Measurements from ENCODE around the gene PEAK1. TPM values are rescaled to one million over a fixed set of nuclear protein-coding genes. Genes with fewer than 3 reads are reported as not detected.

PEAK1 gene
- total and polyA plus RNA-seq, 2 experiments from 2014 or later: 7.8 to 34.1 TPM

GRCh38 chr15:77309392-77309791 lies 110.5 kb downstream of the PEAK1 start:
- H3K4me3 Mint-ChIP-seq: no peak overlapping the region
- Histone ChIP-seq H3K4me1 (ENCODE audit: insufficient read depth) (peaks cover 26% of the 10 kb centered on the region), H2AFZ (no peak overlapping the region), H3K79me2 (replicated peaks; ENCODE audit: insufficient read depth) (no peaks in the 10 kb centered on the region), H4K20me1 (replicated peaks; ENCODE audit: insufficient read depth) (no peaks in the 10 kb centered on the region), H3K4me3 (no peak overlapping the region), H3F3A (replicated peaks; ENCODE audit: low read depth) (no peaks in the 10 kb centered on the region), H3K4me2 (no peak overlapping the region), H3K9me2 (ENCODE audit: insufficient read depth) (no peaks in the 10 kb centered on the region), H3K27me3 (ENCODE audit: insufficient read depth) (no peaks in the 10 kb centered on the region), H3K36me3 (ENCODE audit: insufficient read depth) (no peaks in the 10 kb centered on the region; the same call in 1 of the 2 replicates), H3K27ac (ENCODE audit: low read depth) (no peak overlapping the region)
- peaks cover 1% of the 10 kb centered on the region for H3K27me3 Mint-ChIP-seq (ENCODE audit: insufficient read depth, low read depth, poor library complexity)
- no peaks in the 10 kb centered on the region for H3K36me3 Mint-ChIP-seq (ENCODE audit: low read depth)
- H3K9me3 Mint-ChIP-seq: no peaks in the 10 kb centered on the region
- ATAC-seq (no peak), DNase-seq (ENCODE audit: low spot score) (no peak)
- TF ChIP-seq REST (IDR thresholded peaks at IDR 0.05; ENCODE audit: unreplicated experiment): no peak
- TF ChIP-seq NANOG (IDR thresholded peaks at IDR 0.05; ENCODE audit: borderline replicate concordance): no peak
- no peak for TF ChIP-seq CTCF (conservative IDR thresholded peaks at IDR 0.05; ENCODE audit: low read depth in 2 of 2)
- no peak for TF ChIP-seq JUNB (IDR thresholded peaks at IDR 0.05; ENCODE audit: unreplicated experiment)
- TF ChIP-seq STAT1 (IDR thresholded peaks at IDR 0.05; ENCODE audit: unreplicated experiment): no peak
- TF ChIP-seq ZNF331 (CRISPR knock-in tag; IDR thresholded peaks at IDR 0.05; ENCODE audit: low read depth): no peak
- TF ChIP-seq, protein P1, sequence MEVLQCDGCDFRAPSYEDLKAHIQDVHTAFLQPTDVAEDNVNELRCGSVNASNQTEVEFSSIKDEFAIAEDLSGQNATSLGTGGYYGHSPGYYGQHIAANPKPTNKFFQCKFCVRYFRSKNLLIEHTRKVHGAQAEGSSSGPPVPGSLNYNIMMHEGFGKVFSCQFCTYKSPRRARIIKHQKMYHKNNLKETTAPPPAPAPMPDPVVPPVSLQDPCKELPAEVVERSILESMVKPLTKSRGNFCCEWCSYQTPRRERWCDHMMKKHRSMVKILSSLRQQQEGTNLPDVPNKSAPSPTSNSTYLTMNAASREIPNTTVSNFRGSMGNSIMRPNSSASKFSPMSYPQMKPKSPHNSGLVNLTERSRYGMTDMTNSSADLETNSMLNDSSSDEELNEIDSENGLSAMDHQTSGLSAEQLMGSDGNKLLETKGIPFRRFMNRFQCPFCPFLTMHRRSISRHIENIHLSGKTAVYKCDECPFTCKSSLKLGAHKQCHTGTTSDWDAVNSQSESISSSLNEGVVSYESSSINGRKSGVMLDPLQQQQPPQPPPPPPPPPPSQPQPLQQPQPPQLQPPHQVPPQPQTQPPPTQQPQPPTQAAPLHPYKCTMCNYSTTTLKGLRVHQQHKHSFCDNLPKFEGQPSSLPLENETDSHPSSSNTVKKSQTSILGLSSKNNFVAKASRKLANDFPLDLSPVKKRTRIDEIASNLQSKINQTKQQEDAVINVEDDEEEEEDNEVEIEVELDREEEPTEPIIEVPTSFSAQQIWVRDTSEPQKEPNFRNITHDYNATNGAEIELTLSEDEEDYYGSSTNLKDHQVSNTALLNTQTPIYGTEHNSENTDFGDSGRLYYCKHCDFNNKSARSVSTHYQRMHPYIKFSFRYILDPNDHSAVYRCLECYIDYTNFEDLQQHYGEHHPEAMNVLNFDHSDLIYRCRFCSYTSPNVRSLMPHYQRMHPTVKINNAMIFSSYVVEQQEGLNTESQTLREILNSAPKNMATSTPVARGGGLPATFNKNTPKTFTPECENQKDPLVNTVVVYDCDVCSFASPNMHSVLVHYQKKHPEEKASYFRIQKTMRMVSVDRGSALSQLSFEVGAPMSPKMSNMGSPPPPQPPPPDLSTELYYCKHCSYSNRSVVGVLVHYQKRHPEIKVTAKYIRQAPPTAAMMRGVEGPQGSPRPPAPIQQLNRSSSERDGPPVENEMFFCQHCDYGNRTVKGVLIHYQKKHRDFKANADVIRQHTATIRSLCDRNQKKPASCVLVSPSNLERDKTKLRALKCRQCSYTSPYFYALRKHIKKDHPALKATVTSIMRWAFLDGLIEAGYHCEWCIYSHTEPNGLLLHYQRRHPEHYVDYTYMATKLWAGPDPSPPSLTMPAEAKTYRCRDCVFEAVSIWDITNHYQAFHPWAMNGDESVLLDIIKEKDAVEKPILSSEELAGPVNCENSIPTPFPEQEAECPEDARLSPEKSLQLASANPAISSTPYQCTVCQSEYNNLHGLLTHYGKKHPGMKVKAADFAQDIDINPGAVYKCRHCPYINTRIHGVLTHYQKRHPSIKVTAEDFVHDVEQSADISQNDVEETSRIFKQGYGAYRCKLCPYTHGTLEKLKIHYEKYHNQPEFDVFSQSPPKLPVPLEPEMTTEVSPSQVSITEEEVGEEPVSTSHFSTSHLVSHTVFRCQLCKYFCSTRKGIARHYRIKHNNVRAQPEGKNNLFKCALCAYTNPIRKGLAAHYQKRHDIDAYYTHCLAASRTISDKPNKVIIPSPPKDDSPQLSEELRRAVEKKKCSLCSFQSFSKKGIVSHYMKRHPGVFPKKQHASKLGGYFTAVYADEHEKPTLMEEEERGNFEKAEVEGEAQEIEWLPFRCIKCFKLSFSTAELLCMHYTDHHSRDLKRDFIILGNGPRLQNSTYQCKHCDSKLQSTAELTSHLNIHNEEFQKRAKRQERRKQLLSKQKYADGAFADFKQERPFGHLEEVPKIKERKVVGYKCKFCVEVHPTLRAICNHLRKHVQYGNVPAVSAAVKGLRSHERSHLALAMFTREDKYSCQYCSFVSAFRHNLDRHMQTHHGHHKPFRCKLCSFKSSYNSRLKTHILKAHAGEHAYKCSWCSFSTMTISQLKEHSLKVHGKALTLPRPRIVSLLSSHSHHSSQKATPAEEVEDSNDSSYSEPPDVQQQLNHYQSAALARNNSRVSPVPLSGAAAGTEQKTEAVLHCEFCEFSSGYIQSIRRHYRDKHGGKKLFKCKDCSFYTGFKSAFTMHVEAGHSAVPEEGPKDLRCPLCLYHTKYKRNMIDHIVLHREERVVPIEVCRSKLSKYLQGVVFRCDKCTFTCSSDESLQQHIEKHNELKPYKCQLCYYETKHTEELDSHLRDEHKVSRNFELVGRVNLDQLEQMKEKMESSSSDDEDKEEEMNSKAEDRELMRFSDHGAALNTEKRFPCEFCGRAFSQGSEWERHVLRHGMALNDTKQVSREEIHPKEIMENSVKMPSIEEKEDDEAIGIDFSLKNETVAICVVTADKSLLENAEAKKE (CRISPR knock-in tag; IDR thresholded peaks at IDR 0.05): no peak
- H3K27ac Mint-ChIP-seq: no peak overlapping the region
- H3K4me1 Mint-ChIP-seq: peaks cover 29% of the 10 kb centered on the region; the same call in 2 of the 3 replicates
